ENCODE data around the gene OGFOD3.
"Not testable (repeated sequence)": the region's sequence is repeated elsewhere in the genome, so short reads cannot be mapped to it uniquely, and the experiment has no call there.

Gene OGFOD3

DNA sequence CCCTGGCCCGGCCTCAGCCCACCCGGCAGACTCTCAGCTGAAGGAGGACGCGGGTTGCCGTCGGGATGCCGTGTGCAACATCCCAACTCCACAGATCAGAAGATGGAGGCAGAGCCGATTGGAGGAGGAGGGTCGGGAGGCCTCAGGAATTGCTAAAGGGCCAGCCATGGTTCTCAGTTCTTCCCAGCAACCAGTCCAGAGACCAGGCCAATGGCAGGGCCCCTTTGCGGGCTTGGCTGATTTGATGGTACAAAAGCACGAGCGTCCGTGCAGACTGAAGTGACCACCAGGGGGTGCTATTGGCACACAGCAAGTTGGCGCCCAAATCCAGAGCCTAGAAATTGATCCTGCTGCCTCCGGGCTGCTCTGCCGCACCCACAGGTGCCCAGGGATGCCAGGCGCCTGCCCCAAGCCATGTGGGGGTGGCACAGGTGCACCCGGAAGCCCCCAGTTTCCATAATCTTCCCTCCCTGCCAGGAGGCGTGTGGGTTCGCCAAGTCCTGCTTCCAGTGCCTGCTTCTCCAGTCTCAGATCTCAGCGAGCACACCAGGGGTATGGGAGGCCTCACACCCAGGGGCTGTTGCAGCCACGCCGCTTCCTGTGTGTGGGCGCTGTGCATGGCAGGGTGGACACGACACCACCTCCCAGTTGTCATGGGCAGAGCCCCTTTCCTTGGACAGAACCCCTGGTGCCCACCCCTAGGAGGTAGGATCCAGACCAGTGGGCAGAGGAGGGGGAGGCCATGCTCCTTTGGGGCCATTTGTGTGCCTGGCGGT, 66.5 kb downstream of the OGFOD3 start:
- peak; percentile 27 for DNase-seq (ENCODE audit: low read depth)

DNA sequence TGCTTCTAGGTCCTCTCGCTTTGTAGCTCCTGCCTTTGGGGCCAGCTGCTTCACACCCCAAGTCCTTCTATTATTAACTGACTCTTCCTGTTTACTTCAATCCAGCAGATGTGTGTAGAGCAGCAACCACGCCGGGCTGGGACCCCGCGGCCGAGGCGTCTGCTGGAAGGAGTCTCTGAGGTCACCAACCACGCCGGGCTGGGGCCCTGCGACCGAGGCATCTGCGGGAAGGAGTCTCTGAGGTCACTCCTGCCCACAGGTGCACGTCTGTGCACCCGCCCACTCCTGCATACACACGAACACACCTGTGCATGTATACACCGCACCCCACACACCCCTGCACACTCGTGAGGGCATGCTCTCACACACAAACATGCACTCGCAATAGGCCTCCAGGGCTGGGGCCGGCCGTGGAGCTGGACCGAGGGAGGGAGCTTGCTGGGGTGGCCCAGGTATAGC, 67.1 kb downstream of the OGFOD3 start:
- no peak for DNase-seq (ENCODE audit: low read depth)

DNA sequence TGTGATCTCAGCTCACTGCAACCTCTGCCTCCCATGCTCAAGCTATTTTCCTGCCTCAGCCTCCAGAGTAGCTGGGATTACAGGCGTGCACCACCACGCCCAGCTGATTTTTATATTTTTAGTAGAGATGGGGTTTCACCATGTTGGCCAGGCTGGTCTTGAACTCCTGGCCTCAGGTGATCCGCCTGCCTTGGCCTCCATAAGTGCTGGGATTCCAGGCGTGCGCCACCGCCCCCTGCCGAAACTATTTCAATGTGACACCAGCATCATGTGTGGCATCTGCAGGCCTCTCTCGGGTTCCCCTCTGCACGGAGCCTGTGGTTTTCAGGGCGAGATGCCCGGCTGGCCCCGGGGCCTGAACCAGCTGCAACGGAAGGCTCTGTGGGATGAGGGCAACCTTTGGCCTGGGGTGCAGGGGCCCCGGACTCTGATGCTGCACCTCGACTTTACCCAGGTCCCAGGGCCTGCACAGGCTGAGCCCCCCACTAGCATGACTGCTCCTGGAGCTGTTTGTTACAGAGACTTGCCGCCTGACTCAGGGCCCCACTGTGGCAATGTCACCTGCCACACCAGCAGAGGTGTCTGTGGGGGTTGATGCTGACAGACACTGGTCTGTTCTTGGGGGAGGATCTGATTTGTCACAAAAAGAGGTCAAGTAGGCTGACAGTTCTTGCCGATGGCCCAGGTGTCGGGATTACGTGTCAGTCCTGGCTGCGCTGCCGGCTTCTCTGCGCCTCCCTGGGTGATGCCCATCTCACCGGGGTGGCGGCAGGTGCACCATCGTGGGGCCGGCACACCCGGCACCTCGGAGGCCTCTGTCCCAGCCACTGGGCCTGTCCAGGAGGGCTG, 68.0 kb downstream of the OGFOD3 start:
- DNase-seq (ENCODE audit: low read depth), result no peak

DNA sequence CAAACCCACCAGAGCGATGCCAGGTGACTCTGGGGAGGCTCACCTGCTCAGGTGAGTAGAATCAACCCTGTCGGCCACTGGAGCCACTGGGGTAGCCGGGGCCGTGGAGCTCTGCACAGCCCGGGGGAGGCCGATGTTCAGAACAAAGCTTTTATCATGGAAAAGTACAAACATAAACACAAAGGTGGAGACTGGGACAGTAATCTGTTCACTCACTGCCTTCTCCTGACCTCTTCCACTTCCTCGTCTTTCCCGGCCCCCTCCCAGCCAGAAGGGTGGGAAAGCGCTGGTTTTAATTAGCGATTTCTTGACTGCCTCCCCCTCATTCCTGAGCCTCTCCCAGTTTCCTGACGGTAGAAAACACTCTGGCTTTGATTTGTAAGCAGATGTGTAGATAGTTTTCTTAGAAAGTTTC, 69.1 kb downstream of the OGFOD3 start:
- DNase-seq (ENCODE audit: low read depth), result no peak

DNA sequence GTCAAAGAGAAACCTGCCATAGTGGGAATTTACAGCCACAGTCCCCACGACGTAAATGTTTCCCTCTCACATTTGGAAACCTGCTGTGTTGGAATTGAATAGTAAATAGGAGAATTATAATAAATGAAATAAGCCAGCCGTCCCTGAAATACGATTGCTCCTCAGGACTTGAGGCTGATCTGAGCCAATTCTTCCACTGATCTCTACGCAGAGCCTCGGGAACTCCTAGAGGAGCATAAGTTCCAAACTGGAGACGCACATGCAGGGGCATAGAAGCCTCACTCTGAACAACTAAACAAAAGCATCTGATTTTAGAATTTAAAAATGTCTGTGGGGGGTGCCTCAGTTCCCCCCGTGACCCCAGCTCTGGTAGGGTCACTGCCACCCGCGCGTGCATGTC, 69.5 kb downstream of the OGFOD3 start:
- DNase-seq (ENCODE audit: low read depth), result no peak

DNA sequence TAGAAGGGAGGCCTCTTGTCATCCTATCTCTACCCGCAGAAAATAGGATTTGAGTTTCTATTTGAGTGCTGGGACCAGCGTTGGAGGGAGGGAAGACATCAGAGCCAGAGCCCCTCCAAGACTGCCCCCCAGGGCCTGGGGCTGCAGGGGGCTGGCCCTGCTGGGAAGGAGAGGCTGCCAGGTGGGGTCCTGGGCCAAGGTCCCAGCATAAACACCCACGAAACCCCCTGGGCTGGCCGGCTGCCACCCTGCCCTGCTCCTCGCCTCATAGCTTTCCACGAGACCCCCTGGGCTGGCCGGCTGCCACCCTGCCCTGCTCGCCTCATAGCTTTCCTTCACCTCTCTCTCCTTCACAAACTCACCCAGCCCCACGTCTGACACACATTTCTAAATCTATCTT, 70.0 kb downstream of the OGFOD3 start:
- DNase-seq (ENCODE audit: low read depth), result no peak

DNA sequence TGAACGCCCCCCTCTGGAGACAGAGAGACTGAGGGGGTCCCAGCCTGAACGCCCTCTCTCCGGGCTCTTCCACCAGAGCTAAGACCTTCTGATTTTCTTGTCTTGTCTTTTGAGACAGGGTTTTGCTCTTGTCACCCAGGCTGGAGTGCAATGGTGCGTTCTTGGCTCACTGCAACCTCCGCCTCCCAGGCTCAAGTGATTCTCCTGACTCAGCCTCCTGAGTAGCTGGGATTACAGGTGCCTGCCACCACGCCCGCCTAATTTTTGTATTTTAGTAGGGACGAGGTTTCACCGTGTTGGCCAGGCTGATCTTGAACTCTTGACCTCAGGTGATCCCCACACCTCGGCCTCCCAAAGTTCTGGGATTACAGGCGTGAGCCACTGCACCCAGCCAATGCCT, 70.4 kb downstream of the OGFOD3 start:
- DNase-seq (ENCODE audit: low read depth), result not testable (repeated sequence)

DNA sequence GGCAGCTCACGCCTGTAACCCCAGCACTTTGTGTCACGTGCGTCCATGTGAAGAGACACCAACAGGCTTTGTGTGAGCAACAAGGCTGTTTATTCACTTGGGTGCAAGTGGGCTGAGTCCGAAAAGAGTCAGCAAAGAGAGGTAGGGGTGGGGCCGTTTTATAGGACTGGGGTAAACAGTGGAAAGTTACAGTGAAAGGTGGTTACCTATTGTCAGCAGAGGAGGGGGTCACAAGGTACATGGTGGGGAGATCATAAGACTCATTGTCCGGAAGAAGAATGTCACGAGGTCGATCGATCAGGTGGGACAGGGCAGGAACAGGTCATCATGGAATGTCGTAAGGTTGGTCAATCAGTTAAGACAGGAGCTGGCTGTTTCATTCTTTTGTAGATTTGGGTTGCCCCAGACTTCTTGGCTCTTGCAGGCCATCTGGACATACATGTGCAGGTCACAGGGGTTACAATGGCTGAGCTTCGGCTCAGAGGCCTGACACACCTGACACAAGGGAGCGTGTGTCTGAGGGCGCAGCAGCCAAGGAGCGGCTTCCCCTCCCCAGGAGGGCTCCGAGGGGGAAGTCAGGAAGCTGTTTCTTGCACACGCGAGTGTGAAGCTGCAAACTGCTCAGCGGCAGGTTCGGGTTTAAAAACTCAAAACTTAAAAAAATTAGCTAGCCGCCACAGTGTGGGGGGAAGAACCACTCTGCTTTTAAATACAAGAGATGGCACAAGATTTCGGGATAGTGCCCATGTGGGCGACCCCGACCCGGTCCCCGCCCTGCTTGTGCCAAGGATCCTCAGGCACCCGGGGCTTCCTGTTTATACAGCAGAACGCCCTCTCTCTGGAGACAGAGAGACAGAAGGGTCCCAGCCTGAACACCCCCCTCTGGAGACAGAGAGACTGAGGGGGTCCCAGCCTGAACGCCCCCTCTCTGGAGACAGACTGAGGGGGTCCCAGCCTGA, 71.8 kb downstream of the OGFOD3 start:
- DNase-seq (ENCODE audit: low read depth), result no peak

DNA sequence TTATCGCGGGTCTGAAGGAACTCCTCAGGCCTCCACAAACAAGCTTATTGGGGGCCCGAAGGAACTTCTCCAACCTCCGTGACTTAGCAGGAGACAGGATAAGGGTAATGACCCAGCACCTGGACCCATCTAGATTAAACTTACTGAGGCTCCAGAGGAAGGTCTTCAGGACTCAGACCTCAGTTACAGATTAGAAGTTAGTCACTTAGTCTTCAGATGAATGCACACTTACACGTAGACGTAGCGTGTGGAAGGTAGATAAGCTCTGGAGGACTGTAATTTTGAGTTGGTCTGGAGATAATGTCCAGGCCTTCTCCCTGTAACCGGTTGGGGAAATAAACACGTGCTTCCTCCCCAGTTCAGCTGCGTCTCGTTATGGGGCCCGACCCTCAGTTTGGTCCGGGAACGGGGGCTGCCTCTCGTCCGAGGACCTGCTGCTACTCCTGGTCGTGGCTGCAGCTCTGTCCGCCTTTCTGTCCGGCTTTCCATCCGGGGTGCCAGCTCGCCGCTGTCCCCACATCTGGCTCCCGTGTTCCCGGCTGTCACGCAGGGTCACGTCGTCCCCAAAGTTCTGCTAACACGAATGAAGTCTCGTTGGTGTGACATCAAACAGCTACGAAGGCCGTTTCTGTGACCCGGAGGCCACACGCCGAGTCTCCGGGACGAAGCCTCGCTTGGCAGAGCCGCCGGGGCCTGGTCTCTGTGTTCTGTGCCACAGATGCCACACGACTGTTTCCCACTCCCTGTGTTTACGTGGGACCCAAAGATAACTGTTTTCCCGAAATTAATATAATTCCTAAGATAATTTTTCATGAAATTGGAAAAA, 73.0 kb downstream of the OGFOD3 start:
- no peak for DNase-seq (ENCODE audit: low read depth)

DNA sequence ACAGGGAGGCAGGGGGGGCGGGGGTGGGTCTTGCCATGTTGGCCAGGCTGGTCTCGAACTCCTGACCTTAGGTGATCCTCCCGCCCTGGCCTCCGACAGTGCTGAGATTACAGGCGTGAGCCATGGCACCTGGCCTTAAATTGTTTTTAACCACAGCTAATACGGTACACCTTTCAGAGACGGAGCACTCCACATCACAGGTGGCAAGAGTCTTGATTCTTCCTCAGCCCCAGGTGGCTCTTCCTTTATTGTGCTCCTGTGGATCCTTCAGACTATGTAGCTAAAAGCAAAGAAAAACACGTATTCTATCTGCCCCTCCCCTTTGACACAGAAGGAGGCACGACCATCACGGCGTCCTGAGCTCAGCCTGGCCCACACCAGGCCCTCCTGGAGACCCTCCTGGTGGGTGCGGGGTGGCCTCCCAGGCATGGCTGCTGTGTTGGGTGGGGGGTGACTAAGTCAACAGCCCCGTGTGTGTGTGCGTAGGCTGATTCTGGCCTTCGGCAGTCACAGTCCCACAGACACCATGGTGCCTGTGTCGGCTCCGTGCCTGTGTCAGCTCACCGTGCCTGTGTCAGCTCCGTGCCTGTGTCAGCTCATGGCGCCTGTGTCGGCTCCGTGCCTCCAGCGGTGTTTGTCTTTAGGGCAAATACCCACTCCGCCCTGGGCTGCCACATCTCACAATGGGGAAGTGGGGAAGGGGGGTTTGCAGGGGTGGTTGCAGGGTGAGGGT, 74.0 kb downstream of the OGFOD3 start:
- DNase-seq (ENCODE audit: low read depth), result no peak

DNA sequence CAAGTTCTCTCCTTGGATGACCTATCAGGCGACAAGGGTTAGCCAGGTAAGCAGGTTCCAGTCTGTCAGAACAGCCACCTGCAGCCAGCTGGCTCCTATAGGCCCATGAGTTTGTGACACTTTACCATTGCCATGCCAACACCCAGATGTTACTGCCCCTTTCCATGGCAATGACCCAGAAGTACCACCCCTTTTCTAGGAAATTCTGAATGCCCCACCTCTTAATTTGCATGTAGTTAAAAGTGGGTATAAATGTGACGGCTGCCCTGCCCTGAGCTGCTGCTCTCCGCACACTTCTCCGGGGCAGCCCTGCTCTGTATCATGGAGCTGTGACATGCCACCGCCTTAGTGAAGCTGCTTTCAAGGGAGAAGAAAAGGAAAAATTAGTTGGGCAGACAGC, 74.8 kb downstream of the OGFOD3 start:
- DNase-seq (ENCODE audit: low read depth), result no peak

DNA sequence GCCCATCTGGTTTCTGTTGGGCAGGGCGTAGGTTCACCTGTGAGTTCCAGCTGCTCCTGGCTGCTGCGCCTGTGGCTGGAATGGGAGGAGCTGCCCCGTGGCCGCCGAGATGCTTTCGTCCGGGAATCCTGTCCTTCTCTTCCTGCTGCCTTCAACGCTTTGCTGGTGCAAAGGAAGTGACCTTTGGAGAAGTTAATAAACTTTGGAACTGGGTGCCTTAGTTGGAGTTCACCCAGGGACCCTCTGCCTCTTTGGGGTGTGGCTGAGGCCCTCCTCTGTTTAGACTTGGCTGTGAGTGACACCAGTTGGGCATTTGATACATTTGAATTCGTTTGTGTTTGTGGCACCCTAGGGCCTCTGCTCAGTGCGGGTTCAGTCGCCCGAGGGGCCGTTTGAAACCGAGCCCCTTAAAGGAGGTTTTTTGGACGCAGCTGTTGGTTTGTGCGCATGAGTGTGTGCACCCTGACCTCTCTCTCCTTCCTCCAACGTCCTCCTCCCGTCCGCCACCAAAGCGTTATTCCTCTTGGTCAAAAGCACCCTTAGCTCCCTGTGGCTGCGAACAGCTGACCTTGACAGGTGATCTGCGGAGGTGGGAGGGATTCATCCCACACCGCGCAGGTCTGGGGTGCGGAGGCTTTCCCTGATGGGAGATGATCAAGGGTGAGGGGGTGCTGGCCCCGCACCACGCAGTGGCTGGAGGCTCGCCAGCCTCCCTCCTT, 75.9 kb downstream of the OGFOD3 start:
- DNase-seq (ENCODE audit: low read depth), result no peak

DNA sequence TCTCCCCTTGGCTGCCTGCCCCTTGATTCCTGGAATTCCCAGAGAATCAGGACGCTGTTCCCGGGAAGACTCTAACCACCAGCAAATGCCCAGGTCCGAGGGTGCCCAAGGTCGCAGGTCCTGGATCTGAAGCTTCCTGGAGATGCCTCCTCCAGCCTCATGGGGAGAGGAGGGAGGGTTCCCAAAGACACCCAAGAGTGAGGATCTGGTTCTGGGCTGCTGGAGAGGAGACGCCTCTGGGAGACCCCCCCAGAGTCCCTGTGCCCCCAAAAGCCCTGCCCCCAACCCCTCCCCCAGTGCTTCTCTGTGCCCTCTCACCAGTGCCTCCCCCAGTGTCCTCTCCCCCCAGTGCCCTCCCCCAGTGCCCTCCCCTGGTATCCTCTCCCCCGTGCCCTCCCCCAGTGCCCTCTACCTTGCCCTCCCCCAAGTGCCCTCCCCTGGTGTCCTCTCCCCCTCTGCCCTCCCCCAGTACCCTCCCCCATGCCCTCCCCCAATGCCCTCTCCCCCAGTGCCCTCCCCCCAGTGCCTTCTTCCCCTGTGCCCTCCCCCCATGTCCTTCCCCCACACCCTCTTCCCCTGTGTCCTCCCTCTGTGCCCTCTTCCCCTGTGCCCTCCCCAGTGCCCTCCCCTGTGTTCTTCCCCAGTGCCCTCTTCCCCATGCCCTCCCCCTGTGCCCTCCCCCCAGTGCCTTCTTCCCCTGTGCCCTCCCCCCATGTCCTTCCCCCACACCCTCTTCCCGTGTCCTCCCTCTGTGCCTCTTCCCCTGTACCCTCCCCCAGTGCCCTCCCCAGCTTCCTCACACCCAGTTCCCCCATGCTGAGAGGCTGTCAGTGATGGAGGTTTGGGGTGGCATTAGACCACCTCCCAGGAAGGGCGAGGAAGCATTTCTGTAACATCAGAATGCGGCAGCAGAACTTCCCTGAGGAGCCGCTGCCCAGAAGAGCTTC, 78.5 kb downstream of the OGFOD3 start:
- no peak for DNase-seq (ENCODE audit: low read depth)

Data from HS-27A (cell line).